HEK293T (cell line): Measurements from ENCODE around the gene ATG5.

ENCODE experiments used
- BHLHE40 ChIP-seq: fragments of 450-650 bp; IDR thresholded peaks from 2 replicates; pipeline ENCODE4 v1.6.1; 2016; ENCODE audit warnings: mild to moderate bottlenecking, moderate library complexity, borderline replicate concordance
- FOXK2 ChIP-seq: fragments of 450-650 bp; IDR thresholded peaks from 2 replicates; pipeline ENCODE4 v1.6.1; 2016; ENCODE audit warnings: mild to moderate bottlenecking
- FOXM1 ChIP-seq: fragments of 450-650 bp; IDR thresholded peaks from 2 replicates; pipeline ENCODE4 v1.6.1; 2017; ENCODE audit warnings: mild to moderate bottlenecking, borderline replicate concordance
- HDGF ChIP-seq: fragments of 450-650 bp; IDR thresholded peaks from 2 replicates; pipeline ENCODE4 v1.6.1; 2017; ENCODE audit warnings: antibody characterized with exemption, borderline replicate concordance
- LEF1 ChIP-seq: fragments of 450-650 bp; IDR thresholded peaks from 2 replicates; pipeline ENCODE4 v1.6.1; 2017; ENCODE audit warnings: mild to moderate bottlenecking, borderline replicate concordance
- NFRKB ChIP-seq: fragments of 450-650 bp; IDR thresholded peaks from 2 replicates; pipeline ENCODE4 v1.6.1; 2016; ENCODE audit warnings: mild to moderate bottlenecking, moderate library complexity
- SP1 ChIP-seq: fragments of 450-650 bp; IDR thresholded peaks from 2 replicates; pipeline ENCODE4 v1.6.1; 2017
- SUZ12 ChIP-seq: fragments of 450-650 bp; IDR thresholded peaks from 2 replicates; pipeline ENCODE4 v1.6.1; 2016; ENCODE audit warnings: mild to moderate bottlenecking

DNA sequence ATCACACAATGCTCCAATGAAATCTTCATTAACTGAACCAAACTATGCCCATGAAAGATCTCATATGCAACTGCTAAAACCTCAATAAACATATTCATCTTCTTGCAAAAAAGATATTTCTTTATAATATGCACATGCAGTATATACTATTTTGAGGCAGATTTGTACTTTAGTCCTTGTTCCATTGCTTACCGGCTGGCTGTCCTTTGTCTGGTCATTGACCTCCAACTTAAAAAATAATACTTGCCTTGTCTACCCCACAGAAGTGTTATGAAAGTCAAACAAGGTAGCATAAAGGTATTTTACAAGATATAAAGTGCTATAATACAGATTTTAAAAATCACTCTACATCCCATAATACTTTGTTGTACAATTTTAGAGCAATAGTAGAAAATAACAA lies 88.3 kb downstream of the ATG5 start:
- TF ChIP-seq BHLHE40 (no peak), HDGF (no peak), SUZ12 (no peak), FOXK2 (no peak), SP1 (no peak), NFRKB (no peak), FOXM1 (no peak), LEF1 (no peak)
